ENCODE results near the gene GALP.

GALP gene

DNA sequence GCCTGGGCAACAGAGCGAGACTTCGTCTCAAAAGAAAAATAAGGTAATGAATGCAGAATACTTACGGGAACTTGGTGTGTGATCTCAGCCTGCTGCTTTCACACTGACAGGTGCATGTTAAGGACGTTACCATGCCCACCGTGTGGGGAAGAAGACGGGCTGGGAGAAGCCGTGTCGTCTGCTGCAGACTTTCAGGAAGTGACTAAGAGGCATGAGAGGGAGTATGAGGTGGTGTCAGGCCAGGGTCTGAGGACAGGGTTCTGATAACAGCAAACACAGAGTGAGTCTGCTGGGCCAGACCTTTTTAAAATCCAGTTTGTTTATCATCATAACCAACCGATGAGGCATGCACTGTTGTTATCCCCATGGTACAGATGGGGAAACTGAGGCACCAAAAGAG lies 13.6 kb upstream of the GALP start:
- Histone ChIP-seq H3K4me3 (ENCODE audit: low read length, poor library complexity, severe bottlenecking) (no peak overlapping the region), H3K79me2 (ENCODE audit: insufficient read depth, low read length) (no peaks in the 10 kb centered on the region), H3K9me2 (replicated peaks; ENCODE audit: low read depth, low read length) (no peaks in the 10 kb centered on the region), H3K4me2 (ENCODE audit: low read depth, low read length, poor library complexity, severe bottlenecking) (peak overlapping the region; percentile 39), H3K9ac (ENCODE audit: low read depth, low read length, poor library complexity, severe bottlenecking) (no peak overlapping the region), H3K36me3 (ENCODE audit: insufficient read depth, low read length) (peaks cover 24% of the 10 kb centered on the region; the same call in 1 of the 2 replicates), H3K27me3 (ENCODE audit: insufficient read depth, low read length, poor library complexity, severe bottlenecking) (no peaks in the 10 kb centered on the region), H2AFZ (ENCODE audit: low read length) (no peak overlapping the region), H3F3A (ENCODE audit: low read depth) (no peaks in the 10 kb centered on the region), H4K20me1 (ENCODE audit: insufficient read depth, low read length, poor library complexity, severe bottlenecking) (no peaks in the 10 kb centered on the region), H3K9me3 (ENCODE audit: insufficient read depth, low read depth, low read length) (no peaks in the 10 kb centered on the region), H3K4me1 (ENCODE audit: insufficient read depth, low read length, poor library complexity, severe bottlenecking) (peaks cover 24% of the 10 kb centered on the region)
- TF ChIP-seq, protein P1, sequence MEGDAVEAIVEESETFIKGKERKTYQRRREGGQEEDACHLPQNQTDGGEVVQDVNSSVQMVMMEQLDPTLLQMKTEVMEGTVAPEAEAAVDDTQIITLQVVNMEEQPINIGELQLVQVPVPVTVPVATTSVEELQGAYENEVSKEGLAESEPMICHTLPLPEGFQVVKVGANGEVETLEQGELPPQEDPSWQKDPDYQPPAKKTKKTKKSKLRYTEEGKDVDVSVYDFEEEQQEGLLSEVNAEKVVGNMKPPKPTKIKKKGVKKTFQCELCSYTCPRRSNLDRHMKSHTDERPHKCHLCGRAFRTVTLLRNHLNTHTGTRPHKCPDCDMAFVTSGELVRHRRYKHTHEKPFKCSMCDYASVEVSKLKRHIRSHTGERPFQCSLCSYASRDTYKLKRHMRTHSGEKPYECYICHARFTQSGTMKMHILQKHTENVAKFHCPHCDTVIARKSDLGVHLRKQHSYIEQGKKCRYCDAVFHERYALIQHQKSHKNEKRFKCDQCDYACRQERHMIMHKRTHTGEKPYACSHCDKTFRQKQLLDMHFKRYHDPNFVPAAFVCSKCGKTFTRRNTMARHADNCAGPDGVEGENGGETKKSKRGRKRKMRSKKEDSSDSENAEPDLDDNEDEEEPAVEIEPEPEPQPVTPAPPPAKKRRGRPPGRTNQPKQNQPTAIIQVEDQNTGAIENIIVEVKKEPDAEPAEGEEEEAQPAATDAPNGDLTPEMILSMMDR (conservative IDR thresholded peaks at IDR 0.05; ENCODE audit: low read length), result no peak
- no peak for TF ChIP-seq EZH2phosphoT487 (IDR thresholded peaks at IDR 0.05; ENCODE audit: borderline replicate concordance)

DNA sequence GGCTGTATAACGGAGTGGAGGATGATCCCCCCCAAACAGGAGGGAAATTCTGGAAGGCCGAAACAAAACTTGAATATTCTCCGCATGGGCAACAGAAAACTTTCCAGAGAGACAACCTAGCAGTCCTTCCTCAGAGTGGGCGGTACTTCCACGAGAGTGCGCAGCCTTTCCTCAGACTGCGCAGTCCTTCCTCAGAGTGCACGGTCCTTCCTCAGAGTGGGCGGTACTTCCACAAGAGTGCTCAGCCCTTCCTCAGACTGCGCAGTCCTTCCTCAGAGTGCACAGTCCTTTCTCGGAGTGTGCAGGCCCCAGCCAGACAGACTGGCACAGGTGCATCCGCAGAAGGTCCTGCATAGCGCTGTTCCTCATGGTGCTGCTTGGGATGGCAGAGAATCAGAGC lies 12.7 kb upstream of the GALP start:
- H3K9ac ChIP-seq (ENCODE audit: low read depth, low read length, poor library complexity, severe bottlenecking), result no peak overlapping the region
- no peaks in the 10 kb centered on the region for H4K20me1 ChIP-seq (ENCODE audit: insufficient read depth, low read length, poor library complexity, severe bottlenecking)
- H3K9me3 ChIP-seq (ENCODE audit: insufficient read depth, low read depth, low read length), result no peaks in the 10 kb centered on the region
- TF ChIP-seq EZH2phosphoT487 (IDR thresholded peaks at IDR 0.05; ENCODE audit: borderline replicate concordance), result no peak
- TF ChIP-seq, protein P1 (conservative IDR thresholded peaks at IDR 0.05; ENCODE audit: low read length), result no peak
- H2AFZ ChIP-seq (ENCODE audit: low read length), result no peak overlapping the region
- H3K79me2 ChIP-seq (ENCODE audit: insufficient read depth, low read length), result no peaks in the 10 kb centered on the region
- no peak overlapping the region for H3K4me3 ChIP-seq (ENCODE audit: low read length, poor library complexity, severe bottlenecking)
- H3K9me2 ChIP-seq (replicated peaks; ENCODE audit: low read depth, low read length), result no peaks in the 10 kb centered on the region
- H3K4me2 ChIP-seq (ENCODE audit: low read depth, low read length, poor library complexity, severe bottlenecking), result peak overlapping the region; percentile 38
- H3K4me1 ChIP-seq (ENCODE audit: insufficient read depth, low read length, poor library complexity, severe bottlenecking), result peaks cover 24% of the 10 kb centered on the region
- H3K27me3 ChIP-seq (ENCODE audit: insufficient read depth, low read length, poor library complexity, severe bottlenecking), result no peaks in the 10 kb centered on the region
- H3F3A ChIP-seq (ENCODE audit: low read depth), result no peaks in the 10 kb centered on the region
- peaks cover 20% of the 10 kb centered on the region; the same call in 1 of the 2 replicates for H3K36me3 ChIP-seq (ENCODE audit: insufficient read depth, low read length)

DNA sequence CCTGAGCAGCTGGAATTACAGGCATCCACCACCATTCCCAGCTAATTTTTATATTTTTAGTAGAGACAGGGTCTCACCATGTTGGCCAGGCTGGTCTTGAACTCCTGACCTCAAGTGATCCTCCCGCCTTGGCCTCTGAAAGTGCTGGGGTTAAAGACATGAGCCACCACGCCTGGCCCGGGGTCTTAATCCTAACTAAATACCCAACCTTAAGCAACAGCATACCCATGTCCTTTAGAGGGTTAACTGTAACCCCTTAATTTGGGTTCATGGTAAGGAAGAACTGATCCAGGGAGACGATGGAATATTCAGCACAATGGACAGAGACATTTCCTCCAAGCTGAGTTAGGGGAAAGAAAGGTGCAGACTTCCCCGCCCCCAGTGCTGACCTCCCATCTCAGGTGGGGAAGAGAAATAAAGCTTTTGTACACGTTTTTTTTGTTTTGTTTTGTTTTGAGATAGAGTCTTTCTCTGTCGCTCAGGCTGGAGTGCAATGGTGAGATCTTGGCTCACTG lies 8.7 kb upstream of the GALP start:
- no peaks in the 10 kb centered on the region for H3K9me2 ChIP-seq (replicated peaks; ENCODE audit: low read depth, low read length)
- no peaks in the 10 kb centered on the region; the same call in 1 of the 2 replicates for H3F3A ChIP-seq (ENCODE audit: low read depth)
- H3K27me3 ChIP-seq (ENCODE audit: insufficient read depth, low read length, poor library complexity, severe bottlenecking), result no peaks in the 10 kb centered on the region
- H2AFZ ChIP-seq (ENCODE audit: low read length), result no peak overlapping the region
- no peaks in the 10 kb centered on the region for H3K9me3 ChIP-seq (ENCODE audit: insufficient read depth, low read depth, low read length)
- TF ChIP-seq, protein P1 (conservative IDR thresholded peaks at IDR 0.05; ENCODE audit: low read length), result no peak
- TF ChIP-seq EZH2phosphoT487 (IDR thresholded peaks at IDR 0.05; ENCODE audit: borderline replicate concordance), result no peak
- H4K20me1 ChIP-seq (ENCODE audit: insufficient read depth, low read length, poor library complexity, severe bottlenecking), result no peaks in the 10 kb centered on the region
- no peaks in the 10 kb centered on the region for H3K36me3 ChIP-seq (ENCODE audit: insufficient read depth, low read length)
- H3K4me2 ChIP-seq (ENCODE audit: low read depth, low read length, poor library complexity, severe bottlenecking), result no peak overlapping the region
- no peaks in the 10 kb centered on the region for H3K79me2 ChIP-seq (ENCODE audit: insufficient read depth, low read length)
- no peak overlapping the region for H3K4me3 ChIP-seq (ENCODE audit: low read length, poor library complexity, severe bottlenecking)
- no peak overlapping the region for H3K9ac ChIP-seq (ENCODE audit: low read depth, low read length, poor library complexity, severe bottlenecking)
- H3K4me1 ChIP-seq (ENCODE audit: insufficient read depth, low read length, poor library complexity, severe bottlenecking), result peaks cover 20% of the 10 kb centered on the region

All from Loucy (cell line).